GM19240 (cell line): Measurements from ENCODE around the gene TRIM77.
"Not testable (repeated sequence)": the region's sequence is repeated elsewhere in the genome, so short reads cannot be mapped to it uniquely, and the experiment has no call there.

Experiments used
- DNase-seq: peaks from one replicate; pipeline ENCODE4 v3.0.0; 2011; ENCODE audit warnings: low spot score; ENCODE audit not compliant: insufficient read length

TRIM77 gene

DNA sequence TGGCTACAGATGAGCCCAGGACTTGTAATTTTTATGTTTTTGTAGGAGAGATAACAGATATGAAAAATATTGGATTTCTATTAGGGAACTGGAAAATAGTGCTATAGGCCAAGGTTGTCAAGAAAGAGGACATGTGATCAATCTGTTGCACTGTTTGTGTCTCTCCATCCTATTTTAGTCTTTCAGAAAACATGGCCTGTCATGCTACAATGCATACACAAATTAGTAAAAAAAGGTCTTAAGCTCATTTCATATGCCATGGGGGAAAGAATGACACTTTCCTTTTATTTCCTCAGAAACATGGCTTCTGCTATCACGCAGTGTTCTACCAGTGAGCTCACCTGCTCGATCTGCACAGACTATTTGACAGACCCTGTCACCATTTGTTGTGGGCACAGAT lies at the start of gene TRIM77:
Gene TRIM77, plus strand, starts transcription at position 301 of the 400 bp plus-strand sequence. Its CDS starts 0 bp downstream, at position 301.
- not testable (repeated sequence) for DNase-seq

- DNase-seq: no peak
Observed at GRCh38 chr11:89667001-89667400, 43.1 kb upstream of the TRIM77 start.

- DNase-seq: not testable (repeated sequence)
Observed at GRCh38 chr11:89668158-89668557, 41.9 kb upstream of the TRIM77 start.

DNA sequence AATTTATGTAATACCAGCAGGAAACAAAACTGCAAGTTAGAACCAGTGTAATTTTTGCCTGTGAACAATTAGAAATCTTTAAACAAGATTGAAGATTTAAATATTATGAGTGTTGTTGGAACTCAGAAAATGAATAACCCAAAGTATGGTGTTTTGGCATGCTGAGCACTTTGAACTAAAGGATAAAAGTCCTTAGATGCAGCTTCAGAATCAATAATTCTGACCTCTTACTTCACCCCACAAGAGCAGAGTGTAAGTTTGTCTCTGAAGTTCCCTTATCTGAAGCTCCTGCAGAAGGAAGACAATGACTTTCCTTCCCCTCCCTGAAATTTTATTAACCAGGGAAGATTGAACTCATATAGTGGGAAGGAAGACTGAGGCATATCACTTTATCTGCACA lies 40.5 kb upstream of the TRIM77 start:
- DNase-seq: not testable (repeated sequence)

- not testable (repeated sequence) for DNase-seq
Observed at GRCh38 chr11:89669993-89670669, 40.0 kb upstream of the TRIM77 start.

- DNase-seq: not testable (repeated sequence)
Observed at GRCh38 chr11:89672547-89672946, 37.6 kb upstream of the TRIM77 start.

GRCh38 chr11:89673380-89673779 lies 36.7 kb upstream of the TRIM77 start:
- not testable (repeated sequence) for DNase-seq

DNA sequence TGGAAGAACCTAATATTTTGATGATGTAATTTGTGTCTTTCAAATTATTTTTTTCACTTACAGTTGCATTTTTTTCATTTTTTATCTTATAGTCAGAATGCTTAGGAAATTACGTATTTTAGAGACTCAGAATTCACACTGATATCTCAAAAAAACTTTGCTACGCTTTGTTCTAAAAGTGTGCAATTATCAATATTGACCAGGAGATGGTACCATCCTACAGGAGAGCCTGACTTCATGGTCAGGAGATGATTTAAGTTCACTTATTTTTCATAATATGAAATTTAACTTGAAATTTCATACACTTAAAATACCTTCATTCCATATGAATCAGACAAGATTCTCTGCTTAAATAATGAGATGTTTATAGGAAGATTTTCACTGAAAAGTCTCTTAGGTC lies 34.7 kb upstream of the TRIM77 start:
- DNase-seq: not testable (repeated sequence)

GRCh38 chr11:89675948-89676347 lies 34.2 kb upstream of the TRIM77 start:
- DNase-seq: not testable (repeated sequence)

- DNase-seq: not testable (repeated sequence)
Observed at GRCh38 chr11:89707080-89707479, 3.0 kb upstream of the TRIM77 start.

GRCh38 chr11:89724866-89725498 lies 14.9 kb downstream of the TRIM77 start:
- not testable (repeated sequence) for DNase-seq

- not testable (repeated sequence) for DNase-seq
Observed at GRCh38 chr11:89730215-89730614, 20.1 kb downstream of the TRIM77 start.

DNA sequence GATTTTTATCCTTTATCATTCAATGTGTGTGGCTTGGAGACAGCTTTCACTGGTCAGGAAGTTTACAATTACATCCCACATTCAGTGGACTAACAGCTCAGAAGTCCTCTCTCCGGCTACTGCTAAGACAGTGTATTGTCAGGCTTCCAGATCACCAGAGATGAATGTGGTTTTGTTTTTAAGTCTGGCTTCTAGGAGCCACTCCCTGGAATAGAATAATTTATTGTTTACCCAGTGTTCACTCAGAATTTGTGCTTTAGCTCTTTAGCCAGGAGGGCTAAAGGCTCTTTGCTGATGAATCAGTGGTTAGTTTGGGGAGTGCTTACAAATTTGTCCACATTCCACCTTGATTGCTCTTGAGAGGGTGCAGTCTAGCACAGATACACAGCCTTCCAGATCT lies 26.5 kb downstream of the TRIM77 start:
- DNase-seq: no peak

GRCh38 chr11:89737116-89737515 lies 27.0 kb downstream of the TRIM77 start:
- no peak for DNase-seq

GRCh38 chr11:89741406-89741805 lies 31.3 kb downstream of the TRIM77 start:
- not testable (repeated sequence) for DNase-seq

DNA sequence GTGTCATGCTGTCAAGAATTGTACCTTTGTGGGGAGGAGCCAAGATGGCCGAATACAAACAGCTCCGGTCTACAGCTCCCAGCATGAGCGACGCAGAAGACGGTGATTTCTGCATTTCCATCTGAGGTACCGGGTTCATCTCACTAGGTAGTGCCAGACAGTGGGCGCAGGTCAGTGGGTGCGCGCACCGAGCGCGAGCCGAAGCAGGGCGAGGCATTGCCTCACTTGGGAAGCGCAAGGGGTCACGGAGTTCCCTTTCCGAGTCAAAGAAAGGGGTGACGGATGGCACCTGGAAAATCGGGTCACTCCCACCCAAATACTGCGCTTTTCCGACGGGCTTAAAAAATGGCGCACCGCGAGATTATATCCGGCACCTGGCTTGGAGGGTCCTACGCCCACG lies 34.1 kb downstream of the TRIM77 start:
- not testable (repeated sequence) for DNase-seq

GRCh38 chr11:89750822-89751221 lies 40.7 kb downstream of the TRIM77 start:
- DNase-seq: not testable (repeated sequence)
